Measurements from ENCODE around the gene AOPEP. TPM values are rescaled to one million over a fixed set of nuclear protein-coding genes. Genes with fewer than 3 reads are reported as not detected.

The AOPEP gene
- total RNA-seq, 1 donor from 2014 or later, result 24.8 TPM

DNA sequence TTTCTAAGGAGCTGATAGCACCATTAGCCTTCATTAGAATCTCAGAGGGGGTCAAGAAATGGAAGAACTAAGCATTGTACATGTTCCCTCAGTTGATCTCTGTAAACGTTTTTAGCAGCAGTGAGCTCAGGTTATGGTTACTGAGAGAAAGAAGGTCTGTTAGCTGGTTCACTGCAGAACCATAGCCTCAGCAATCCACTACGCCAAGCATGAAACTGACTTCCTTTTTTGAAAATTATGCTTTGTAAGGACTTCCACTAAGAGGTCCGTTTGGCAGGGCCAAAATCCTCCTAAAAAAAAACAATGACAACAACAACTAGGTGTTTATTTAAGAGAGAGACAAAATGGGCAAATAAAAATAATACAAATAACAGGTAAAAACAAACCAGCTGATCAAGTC lies 273.3 kb downstream of the AOPEP start:
- H3K36me3 Mint-ChIP-seq (ENCODE audit: low read depth), result no peaks in the 10 kb centered on the region
- H3K9me3 Mint-ChIP-seq, result no peaks in the 10 kb centered on the region
- peaks cover 33% of the 10 kb centered on the region for H3K4me1 Mint-ChIP-seq
- TF ChIP-seq, protein P1, sequence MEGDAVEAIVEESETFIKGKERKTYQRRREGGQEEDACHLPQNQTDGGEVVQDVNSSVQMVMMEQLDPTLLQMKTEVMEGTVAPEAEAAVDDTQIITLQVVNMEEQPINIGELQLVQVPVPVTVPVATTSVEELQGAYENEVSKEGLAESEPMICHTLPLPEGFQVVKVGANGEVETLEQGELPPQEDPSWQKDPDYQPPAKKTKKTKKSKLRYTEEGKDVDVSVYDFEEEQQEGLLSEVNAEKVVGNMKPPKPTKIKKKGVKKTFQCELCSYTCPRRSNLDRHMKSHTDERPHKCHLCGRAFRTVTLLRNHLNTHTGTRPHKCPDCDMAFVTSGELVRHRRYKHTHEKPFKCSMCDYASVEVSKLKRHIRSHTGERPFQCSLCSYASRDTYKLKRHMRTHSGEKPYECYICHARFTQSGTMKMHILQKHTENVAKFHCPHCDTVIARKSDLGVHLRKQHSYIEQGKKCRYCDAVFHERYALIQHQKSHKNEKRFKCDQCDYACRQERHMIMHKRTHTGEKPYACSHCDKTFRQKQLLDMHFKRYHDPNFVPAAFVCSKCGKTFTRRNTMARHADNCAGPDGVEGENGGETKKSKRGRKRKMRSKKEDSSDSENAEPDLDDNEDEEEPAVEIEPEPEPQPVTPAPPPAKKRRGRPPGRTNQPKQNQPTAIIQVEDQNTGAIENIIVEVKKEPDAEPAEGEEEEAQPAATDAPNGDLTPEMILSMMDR (conservative IDR thresholded peaks at IDR 0.05), result no peak
- no peak overlapping the region for H3K27ac Mint-ChIP-seq (ENCODE audit: unreplicated experiment)
- DNase-seq (ENCODE audit: low read depth, low spot score), result no peak
- H3K4me3 Mint-ChIP-seq, result no peak overlapping the region
- H3K27me3 Mint-ChIP-seq (ENCODE audit: low read depth), result peaks cover 24% of the 10 kb centered on the region

DNA sequence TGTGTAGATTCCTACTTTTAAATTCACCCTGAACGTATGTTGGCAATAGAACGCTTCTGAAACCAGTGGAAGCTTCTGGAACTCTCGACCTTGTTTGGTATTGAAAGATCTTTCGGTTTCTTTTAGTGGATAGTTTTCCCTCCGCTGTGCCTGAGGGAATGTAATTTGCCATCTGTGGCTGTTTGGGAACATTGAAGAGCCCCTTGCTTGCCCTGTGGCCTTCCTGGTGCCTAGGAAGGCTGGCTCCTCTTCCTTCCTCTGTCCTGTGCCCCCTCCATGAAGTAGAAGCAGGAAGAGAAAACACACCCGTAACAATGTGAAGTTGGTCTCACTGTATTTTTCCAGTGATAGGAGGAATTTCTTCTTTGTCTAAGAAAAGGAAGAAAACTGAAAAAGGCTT lies 274.3 kb downstream of the AOPEP start:
- Mint-ChIP-seq H3K27me3 (ENCODE audit: low read depth) (peaks cover 30% of the 10 kb centered on the region), H3K27ac (ENCODE audit: unreplicated experiment) (no peak overlapping the region)
- TF ChIP-seq, protein P1 (conservative IDR thresholded peaks at IDR 0.05), result no peak

DNA sequence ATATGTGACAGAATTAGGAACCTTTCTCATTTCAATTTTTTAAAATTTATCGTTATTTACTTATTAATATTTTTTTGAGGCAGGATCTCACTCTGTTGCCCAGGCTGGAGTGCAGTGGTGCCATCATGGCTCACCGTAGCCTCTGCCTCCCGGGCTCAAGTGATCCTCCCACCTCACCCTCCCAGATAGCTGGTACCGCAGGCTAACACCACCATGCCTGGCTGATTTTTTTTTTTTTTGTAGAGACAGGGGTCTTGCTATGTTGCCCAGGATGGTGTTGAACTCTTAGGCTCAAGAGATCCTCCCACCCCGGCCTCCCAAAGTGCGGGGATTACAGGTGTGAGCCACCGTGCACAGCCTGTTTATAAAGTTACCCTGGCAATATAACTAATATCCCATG lies 275.2 kb downstream of the AOPEP start:
- Mint-ChIP-seq H3K4me1 (peaks cover 23% of the 10 kb centered on the region), H3K9me3 (no peaks in the 10 kb centered on the region), H3K27me3 (ENCODE audit: low read depth) (peaks cover 38% of the 10 kb centered on the region), H3K36me3 (ENCODE audit: low read depth) (no peaks in the 10 kb centered on the region), H3K4me3 (no peak overlapping the region), H3K27ac (ENCODE audit: unreplicated experiment) (no peak overlapping the region)
- TF ChIP-seq, protein P1 (conservative IDR thresholded peaks at IDR 0.05), result no peak
- no peak for DNase-seq (ENCODE audit: low read depth, low spot score)

More for the DNA sequence above, 274.3 kb downstream of the AOPEP start:
- DNase-seq (ENCODE audit: low read depth, low spot score), result no peak
- Mint-ChIP-seq H3K4me3 (no peak overlapping the region), H3K36me3 (ENCODE audit: low read depth) (no peaks in the 10 kb centered on the region), H3K4me1 (peaks cover 23% of the 10 kb centered on the region), H3K9me3 (no peaks in the 10 kb centered on the region)

DNA sequence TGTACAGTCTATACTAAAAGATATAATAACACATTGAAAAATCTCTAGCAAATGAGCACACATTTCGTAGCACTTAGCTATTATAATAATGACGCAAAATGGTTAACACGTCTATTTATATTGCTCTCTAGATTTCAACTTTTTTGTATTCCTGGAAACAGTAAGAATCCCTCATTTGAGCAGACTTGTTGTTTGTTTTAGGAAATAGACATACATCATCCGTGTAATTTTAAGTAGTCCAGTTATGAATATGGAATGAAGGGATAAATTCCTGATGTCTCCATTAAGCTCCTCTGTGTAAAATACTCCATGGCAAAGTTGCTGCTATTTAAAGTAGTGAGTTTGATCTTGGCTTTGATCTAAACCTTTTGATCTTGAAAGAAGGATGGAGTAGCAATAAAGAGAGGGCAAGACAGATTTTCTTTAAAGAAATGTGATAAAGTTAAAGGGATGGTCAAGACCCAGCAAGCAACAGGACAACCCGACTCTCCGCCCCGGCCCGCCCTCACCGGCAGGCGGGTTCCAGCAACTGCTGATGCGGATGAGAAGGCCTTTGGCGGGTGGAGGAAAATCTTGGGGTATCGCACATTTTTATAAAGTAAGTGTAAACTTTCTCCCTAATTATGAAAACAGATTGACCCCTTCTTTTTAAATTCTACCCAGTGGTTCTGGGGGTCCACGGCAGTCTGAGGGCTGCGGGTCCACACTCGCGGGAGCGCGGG lies 277.4 kb downstream of the AOPEP start:
- Mint-ChIP-seq H3K4me1 (peaks cover 42% of the 10 kb centered on the region), H3K27ac (ENCODE audit: unreplicated experiment) (no peak overlapping the region)

DNA sequence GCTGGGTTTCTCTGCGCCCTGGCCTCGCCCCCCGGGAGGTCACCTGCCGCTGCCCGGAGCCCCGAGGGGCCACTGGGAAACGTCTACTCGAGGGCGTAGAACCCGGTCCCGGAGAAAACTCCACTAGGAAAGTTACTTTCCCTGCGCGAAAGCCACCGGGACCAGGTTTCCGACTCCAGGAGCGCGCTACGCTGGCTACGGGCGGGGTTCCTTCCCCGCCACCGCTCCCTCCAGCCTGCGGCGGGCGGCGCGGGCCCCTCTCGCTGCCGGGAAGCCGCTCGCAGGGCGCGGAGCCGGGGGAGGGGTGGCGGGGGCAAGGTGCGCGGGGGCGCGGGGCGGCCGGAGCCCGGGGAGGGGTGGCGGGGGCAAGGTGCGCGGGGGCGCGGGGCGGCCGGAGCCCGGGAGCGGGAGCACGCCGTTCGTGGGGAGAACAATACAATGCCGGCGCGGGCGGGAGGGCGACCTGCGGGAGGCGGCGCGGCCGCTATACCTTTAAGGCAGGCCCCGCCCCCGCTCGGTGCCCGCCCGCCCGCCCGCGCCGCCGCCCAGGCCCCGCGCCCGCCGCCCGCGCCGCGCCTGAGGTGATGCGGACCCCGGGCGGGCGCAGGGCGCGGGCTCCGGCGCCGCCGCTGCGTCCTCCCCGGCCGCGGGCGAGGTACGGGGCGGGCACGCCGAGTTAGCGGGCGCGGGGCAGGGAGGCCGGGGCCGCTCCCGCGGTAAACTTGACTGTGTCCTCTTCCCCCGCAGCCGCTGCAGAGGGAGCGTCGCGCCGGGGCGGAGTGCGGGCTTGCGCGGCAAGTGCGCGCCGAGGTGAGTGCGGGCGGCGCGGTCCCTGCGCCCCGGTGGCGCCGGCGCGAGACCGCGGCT lies 278.1 kb downstream of the AOPEP start:
- no peak overlapping the region for H3K27ac Mint-ChIP-seq (ENCODE audit: unreplicated experiment)
- no peak for DNase-seq (ENCODE audit: low read depth, low spot score)
- peak overlapping the region; percentile 93 for H3K4me3 Mint-ChIP-seq
- H3K27me3 Mint-ChIP-seq (ENCODE audit: low read depth), result peaks cover 52% of the 10 kb centered on the region
- no peaks in the 10 kb centered on the region for H3K36me3 Mint-ChIP-seq (ENCODE audit: low read depth)
- H3K9me3 Mint-ChIP-seq, result no peaks in the 10 kb centered on the region
- H3K4me1 Mint-ChIP-seq, result peaks cover 42% of the 10 kb centered on the region
- TF ChIP-seq, protein P1 (conservative IDR thresholded peaks at IDR 0.05), result peak; percentile 3

More for the DNA sequence above, 277.4 kb downstream of the AOPEP start:
- Mint-ChIP-seq H3K27me3 (ENCODE audit: low read depth) (peaks cover 52% of the 10 kb centered on the region), H3K36me3 (ENCODE audit: low read depth) (no peaks in the 10 kb centered on the region), H3K4me3 (peak overlapping the region; percentile 93), H3K9me3 (no peaks in the 10 kb centered on the region)
- TF ChIP-seq, protein P1 (conservative IDR thresholded peaks at IDR 0.05), result peak; percentile 45
- no peak for DNase-seq (ENCODE audit: low read depth, low spot score)
